Neural progenitor cell (in vitro differentiated cells): ENCODE measurements around the gene MATN1.

Experiments used
- CTCF ChIP-seq: fragments of 200-600 bp; sonication (generic); IDR thresholded peaks from 2 replicates; pipeline ENCODE4 v1.5.1; 2017; ENCODE audit warnings: antibody characterized with exemption, mild to moderate bottlenecking
- EZH2 ChIP-seq: fragments of 200-600 bp; sonication (generic); IDR thresholded peaks from 2 replicates; pipeline ENCODE4 v1.6.1; 2017; ENCODE audit warnings: antibody characterized with exemption, mild to moderate bottlenecking, moderate library complexity
- EZH2phosphoT487 ChIP-seq: fragments of 200-600 bp; sonication (generic); IDR thresholded peaks from 2 replicates; pipeline ENCODE4 v1.6.1; 2017; ENCODE audit warnings: antibody characterized with exemption

- TF ChIP-seq CTCF (no peak), EZH2 (no peak), EZH2phosphoT487 (no peak)
Measured at GRCh38 chr1:30663596-30664091, 59.7 kb downstream of the MATN1 start.
